ENCODE data around the gene DFFB. TPM values are rescaled to one million over a fixed set of nuclear protein-coding genes. Genes with fewer than 3 reads are reported as not detected.

The DFFB gene
- total and polyA plus RNA-seq, 10 donors = 6.3 to 13.8 (median 10.3) TPM

DNA sequence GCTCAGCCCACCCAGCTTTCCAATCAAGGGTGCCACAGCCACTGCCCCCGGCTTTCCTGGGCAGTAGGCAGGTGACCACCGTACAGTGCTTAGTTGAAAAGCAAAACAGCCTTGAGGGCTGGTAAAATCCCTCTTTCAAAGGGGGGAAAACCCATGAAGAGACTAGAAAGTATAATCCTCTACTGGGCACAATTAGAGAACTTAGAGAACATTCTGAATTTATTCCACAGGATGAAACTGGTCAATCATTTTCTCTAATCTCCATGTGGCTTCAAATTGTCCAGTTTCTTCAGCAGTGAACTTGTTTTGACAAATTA is 45.7 kb upstream of the DFFB start:
- no peaks in the 10 kb centered on the region for H3K27me3 ChIP-seq (replicated peaks in 1 of 7)
- intact Hi-C loops (cut with DNase I; ENCODE audit: low total_unique reads) = no loop called here
- no peak for DNase-seq
- H3K27ac ChIP-seq = no peak overlapping the region
- TF ChIP-seq, protein P1, sequence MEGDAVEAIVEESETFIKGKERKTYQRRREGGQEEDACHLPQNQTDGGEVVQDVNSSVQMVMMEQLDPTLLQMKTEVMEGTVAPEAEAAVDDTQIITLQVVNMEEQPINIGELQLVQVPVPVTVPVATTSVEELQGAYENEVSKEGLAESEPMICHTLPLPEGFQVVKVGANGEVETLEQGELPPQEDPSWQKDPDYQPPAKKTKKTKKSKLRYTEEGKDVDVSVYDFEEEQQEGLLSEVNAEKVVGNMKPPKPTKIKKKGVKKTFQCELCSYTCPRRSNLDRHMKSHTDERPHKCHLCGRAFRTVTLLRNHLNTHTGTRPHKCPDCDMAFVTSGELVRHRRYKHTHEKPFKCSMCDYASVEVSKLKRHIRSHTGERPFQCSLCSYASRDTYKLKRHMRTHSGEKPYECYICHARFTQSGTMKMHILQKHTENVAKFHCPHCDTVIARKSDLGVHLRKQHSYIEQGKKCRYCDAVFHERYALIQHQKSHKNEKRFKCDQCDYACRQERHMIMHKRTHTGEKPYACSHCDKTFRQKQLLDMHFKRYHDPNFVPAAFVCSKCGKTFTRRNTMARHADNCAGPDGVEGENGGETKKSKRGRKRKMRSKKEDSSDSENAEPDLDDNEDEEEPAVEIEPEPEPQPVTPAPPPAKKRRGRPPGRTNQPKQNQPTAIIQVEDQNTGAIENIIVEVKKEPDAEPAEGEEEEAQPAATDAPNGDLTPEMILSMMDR (IDR thresholded peaks at IDR 0.05 in 8 of 11, conservative IDR thresholded peaks at IDR 0.05 in 3 of 11) = no peak
- TF ChIP-seq POLR2A (IDR thresholded peaks at IDR 0.05) = no peak
- H3K4me3 ChIP-seq = no peak overlapping the region
- WGBS, 5 donors = 39 to 63% (median 52%) methylated on average over 2 of the region's 2 CpGs
- peaks cover 0 to 9% (median 0%) of the 10 kb centered on the region in 8 donors for H3K9me3 ChIP-seq
- H3K4me1 ChIP-seq = no peaks in the 10 kb centered on the region
- peaks cover 0 to 31% (median 21%) of the 10 kb centered on the region in 6 donors for H3K36me3 ChIP-seq

DNA sequence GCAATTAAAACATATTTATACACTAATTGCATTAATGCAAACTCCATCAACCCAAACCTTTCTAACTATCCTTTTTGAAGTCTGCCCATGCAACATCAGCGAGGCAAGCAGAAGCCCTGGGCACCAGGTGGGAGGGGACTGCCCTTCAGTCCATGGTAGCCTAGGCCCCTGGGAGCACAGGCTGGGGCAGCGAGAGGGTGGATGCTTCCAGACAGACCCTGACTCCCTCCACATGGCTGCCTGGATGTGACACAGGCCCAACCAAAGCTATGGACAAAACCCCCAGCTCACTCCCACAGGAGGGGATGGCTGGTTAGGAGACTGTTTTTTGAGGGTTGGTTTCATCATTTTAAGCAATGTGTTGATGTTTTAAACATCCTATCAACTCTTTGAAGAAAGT is 43.2 kb upstream of the DFFB start:
- no peak overlapping the region for H3K27ac ChIP-seq
- H3K9me3 ChIP-seq = no peaks in the 10 kb centered on the region
- no peak overlapping the region for H3K4me3 ChIP-seq
- H3K36me3 ChIP-seq = peaks cover 0 to 50% (median 23%) of the 10 kb centered on the region in 6 donors
- DNase-seq = no peak
- intact Hi-C loops (cut with DNase I; ENCODE audit: low total_unique reads) = no loop called here
- H3K27me3 ChIP-seq (replicated peaks in 1 of 7) = no peaks in the 10 kb centered on the region
- 93 to 100% (median 98%) methylated on average over 2 of the region's 2 CpGs for WGBS, 5 donors
- TF ChIP-seq POLR2AphosphoS5 (IDR thresholded peaks at IDR 0.05) = no peak
- TF ChIP-seq POLR2A (IDR thresholded peaks at IDR 0.05) = no peak
- TF ChIP-seq, protein P1 (IDR thresholded peaks at IDR 0.05 in 8 of 11, conservative IDR thresholded peaks at IDR 0.05 in 3 of 11) = no peak
- H3K4me1 ChIP-seq = no peaks in the 10 kb centered on the region

DNA sequence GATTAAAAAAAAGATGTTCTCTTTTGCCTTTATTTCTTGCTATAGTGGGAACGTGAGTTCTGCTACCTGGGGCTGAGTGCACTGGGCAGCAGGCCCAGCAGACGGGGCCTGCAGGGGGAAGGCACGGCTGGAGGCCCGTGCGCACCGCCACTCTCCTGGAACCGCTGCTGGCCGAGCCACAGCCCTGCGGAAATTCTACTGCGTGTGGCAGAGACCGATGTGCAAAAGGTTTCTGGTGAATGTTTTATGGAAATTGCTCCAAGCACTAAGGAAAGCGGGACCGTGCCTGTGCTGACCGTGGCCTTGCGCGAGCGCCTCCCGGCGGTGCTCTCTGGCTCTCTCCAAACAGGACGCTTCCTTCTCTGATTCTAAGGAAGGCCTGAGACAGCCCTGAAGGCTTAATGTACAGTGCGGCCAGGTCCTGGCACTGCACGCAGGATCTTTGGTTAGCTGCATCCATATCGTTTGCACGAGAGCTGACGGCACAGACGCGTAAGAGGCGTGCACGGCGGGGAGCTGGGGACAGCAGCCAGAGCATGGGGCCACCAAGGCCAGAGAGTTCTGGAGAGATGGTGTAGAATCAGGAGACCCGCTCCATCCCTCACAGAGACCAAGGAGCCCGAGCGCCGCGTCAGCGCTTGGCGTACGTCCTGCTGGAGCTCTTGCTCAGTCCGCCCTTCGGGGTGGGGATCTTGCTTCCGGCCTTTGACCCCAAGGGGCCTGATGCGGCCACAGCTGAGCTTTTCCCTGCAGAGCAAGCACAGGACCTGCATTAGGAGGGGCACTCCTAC is 42.3 kb upstream of the DFFB start:
- 91 to 96% (median 93%) methylated on average over 24 to 42 of the region's 42 CpGs for WGBS, 5 donors
- no peaks in the 10 kb centered on the region for H3K27me3 ChIP-seq (replicated peaks in 1 of 7)
- no peak overlapping the region for H3K4me3 ChIP-seq
- intact Hi-C loops (cut with DNase I; ENCODE audit: low total_unique reads) = no loop called here
- H3K9me3 ChIP-seq = no peaks in the 10 kb centered on the region
- no peak for DNase-seq
- H3K27ac ChIP-seq = no peak overlapping the region
- H3K36me3 ChIP-seq = peaks cover 0 to 59% (median 30%) of the 10 kb centered on the region in 6 donors
- peak in 1 of 3 donors; percentile 15 for TF ChIP-seq POLR2AphosphoS5 (IDR thresholded peaks at IDR 0.05)
- TF ChIP-seq, protein P1 (IDR thresholded peaks at IDR 0.05 in 8 of 11, conservative IDR thresholded peaks at IDR 0.05 in 3 of 11) = no peak
- no peaks in the 10 kb centered on the region for H3K4me1 ChIP-seq

DNA sequence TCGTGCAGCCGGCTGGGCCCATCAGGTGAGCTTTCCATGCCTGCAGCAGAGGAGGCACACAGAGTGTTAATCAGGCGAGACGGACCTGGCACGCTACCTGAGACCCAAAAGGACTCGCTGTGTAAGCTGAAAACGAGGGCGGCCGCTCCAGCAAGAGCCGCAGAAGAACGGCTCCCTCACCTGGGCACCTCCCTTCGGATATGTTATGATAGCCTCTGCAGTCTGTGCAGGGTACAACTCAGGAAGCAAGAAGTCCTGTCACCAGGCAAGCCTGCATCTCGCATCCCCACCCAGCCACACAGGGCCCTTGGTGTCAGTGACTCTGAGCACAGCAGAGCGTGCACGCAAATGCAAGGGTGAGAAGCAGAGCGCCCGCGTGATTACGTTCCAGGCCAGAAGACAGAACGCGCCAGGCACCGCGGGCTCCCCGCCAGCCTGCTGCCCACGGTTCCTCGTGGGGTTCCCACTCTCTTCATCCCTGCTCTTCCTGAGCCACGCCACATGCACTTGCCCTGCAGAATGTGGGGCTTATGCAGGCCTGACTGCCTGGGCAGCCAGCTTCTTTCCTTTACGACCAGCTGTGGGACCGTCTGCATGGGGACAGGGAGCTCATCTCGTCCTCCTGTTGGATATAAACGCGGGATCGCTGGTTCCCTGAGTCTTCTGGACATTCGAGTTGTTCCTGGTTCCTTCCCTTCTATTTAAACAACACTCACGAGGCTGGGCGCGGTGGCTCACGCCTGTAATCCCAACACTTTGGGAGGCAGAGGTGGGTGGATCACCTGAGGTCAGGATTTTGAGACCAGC is 40.7 kb upstream of the DFFB start:
- Histone ChIP-seq H3K27ac (no peak overlapping the region), H3K4me3 (no peak overlapping the region), H3K4me1 (no peaks in the 10 kb centered on the region), H3K27me3 (replicated peaks in 1 of 7) (no peaks in the 10 kb centered on the region), H3K36me3 (peaks cover 0 to 74% (median 44%) of the 10 kb centered on the region in 6 donors), H3K9me3 (no peaks in the 10 kb centered on the region)
- intact Hi-C loops (cut with DNase I; ENCODE audit: low total_unique reads) = no loop called here
- TF ChIP-seq POLR2A (IDR thresholded peaks at IDR 0.05) (no peak), POLR2AphosphoS5 (IDR thresholded peaks at IDR 0.05) (peak in 1 of 3 donors; percentile 57)
- TF ChIP-seq, protein P1 (IDR thresholded peaks at IDR 0.05 in 8 of 11, conservative IDR thresholded peaks at IDR 0.05 in 3 of 11) = no peak
- WGBS, 5 donors = 87 to 95% (median 93%) methylated on average over 31 to 38 of the region's 38 CpGs
- DNase-seq = no peak
